IPS DF 6.9 (cell line): ENCODE measurements around the gene TMEM181.
A peak's percentile ranks its signal among the peaks of the same experiment; 100 is the strongest.
"Not testable (repeated sequence)": the region's sequence is repeated elsewhere in the genome, so short reads cannot be mapped to it uniquely, and the experiment has no call there.

Experiments
- DNase-seq: peaks from one replicate; pipeline ENCODE4 v3.0.0-alpha.2; 2013; ENCODE audit warnings: low read depth, low spot score
- H3K27ac ChIP-seq: one replicate; pipeline ENCODE4 v1.5.1; 2013; ENCODE audit warnings: low read length, control low read depth
- H3K27me3 ChIP-seq: 2 replicates; pipeline ENCODE4 v1.6.1; 2013; ENCODE audit warnings: mild to moderate bottlenecking, low read length; ENCODE audit not compliant: control insufficient read depth, insufficient read depth
- H3K36me3 ChIP-seq: 2 replicates; pipeline ENCODE4 v1.6.1; 2013; ENCODE audit warnings: low read length; ENCODE audit not compliant: control insufficient read depth, insufficient read depth
- H3K4me1 ChIP-seq: 2 replicates; pipeline ENCODE4 v1.6.1; 2013; ENCODE audit warnings: low read length; ENCODE audit not compliant: control insufficient read depth, insufficient read depth
- H3K4me3 ChIP-seq: 2 replicates; pipeline ENCODE4 v1.5.1; 2013; ENCODE audit warnings: mild to moderate bottlenecking, low read length
- H3K9me3 ChIP-seq: 2 replicates; pipeline ENCODE4 v1.6.1; 2013; ENCODE audit warnings: low read length, inconsistent platforms; ENCODE audit not compliant: control insufficient read depth, insufficient read depth
- WGBS: extraction: QIAGEN DNeasy Blood & Tissue Kit; methylation state at CpG from one replicate; pipeline ENCODE4 v1.1.7; 2013; ENCODE audit warnings: mixed read lengths, missing lambda C conversion rate; ENCODE audit not compliant: insufficient read length, insufficient coverage; 5-methylcytosine and 5-hydroxymethylcytosine counted together

TMEM181 gene

GRCh38 chr6:158595223-158595622 lies 35.3 kb downstream of the TMEM181 start:
- Histone ChIP-seq H3K4me3 (no peak overlapping the region), H3K36me3 (peaks cover 12% of the 10 kb centered on the region; the same call in 1 of the 2 replicates), H3K27ac (no peak overlapping the region), H3K27me3 (no peaks in the 10 kb centered on the region), H3K4me1 (no peaks in the 10 kb centered on the region), H3K9me3 (no peaks in the 10 kb centered on the region)
- DNase-seq: no peak
- WGBS: no CpG with 5 or more reads among the region's 5 CpGs

GRCh38 chr6:158596861-158597260 lies 37.0 kb downstream of the TMEM181 start:
- H3K4me1 ChIP-seq: no peaks in the 10 kb centered on the region
- no peaks in the 10 kb centered on the region for H3K9me3 ChIP-seq
- no peak for DNase-seq
- H3K27me3 ChIP-seq: no peaks in the 10 kb centered on the region
- no peak overlapping the region for H3K4me3 ChIP-seq
- no CpG with 5 or more reads among the region's 6 CpGs for WGBS
- H3K27ac ChIP-seq: no peak overlapping the region
- H3K36me3 ChIP-seq: peaks cover 7% of the 10 kb centered on the region; the same call in 1 of the 2 replicates

- no peak overlapping the region for H3K4me3 ChIP-seq
- H3K4me1 ChIP-seq: no peaks in the 10 kb centered on the region
- H3K9me3 ChIP-seq: no peaks in the 10 kb centered on the region
- H3K27me3 ChIP-seq: no peaks in the 10 kb centered on the region
- peaks cover 7% of the 10 kb centered on the region; the same call in 1 of the 2 replicates for H3K36me3 ChIP-seq
- WGBS: no CpG with 5 or more reads among the region's 4 CpGs
- H3K27ac ChIP-seq: no peak overlapping the region
- no peak for DNase-seq
Measured at GRCh38 chr6:158597565-158597964, 37.7 kb downstream of the TMEM181 start.

DNA sequence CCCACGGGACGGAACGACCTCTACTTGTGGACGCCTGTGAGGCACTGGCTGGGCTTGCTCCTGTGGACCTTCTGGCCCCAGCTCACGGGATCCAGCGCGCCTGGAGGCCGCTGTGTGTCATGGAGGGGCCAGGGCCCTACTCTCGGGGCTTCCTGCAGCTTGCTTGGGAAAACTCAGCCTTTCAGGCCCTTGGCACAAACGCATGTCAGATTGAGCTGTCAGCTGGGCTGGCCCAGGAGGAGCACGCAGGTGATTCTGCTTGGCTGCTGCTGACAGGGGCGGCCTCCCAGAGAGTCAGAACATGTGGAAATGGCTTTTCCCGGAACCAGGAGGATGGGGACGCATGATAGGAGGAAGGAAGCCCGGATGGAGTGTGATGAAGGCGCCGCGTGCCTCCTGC lies 39.7 kb downstream of the TMEM181 start:
- H3K4me3 ChIP-seq: no peak overlapping the region
- H3K27me3 ChIP-seq: no peaks in the 10 kb centered on the region
- H3K9me3 ChIP-seq: no peaks in the 10 kb centered on the region
- H3K4me1 ChIP-seq: no peaks in the 10 kb centered on the region
- no peak for DNase-seq
- no peak overlapping the region for H3K27ac ChIP-seq
- WGBS: no CpG with 5 or more reads among the region's 18 CpGs
- peaks cover 7% of the 10 kb centered on the region; the same call in 1 of the 2 replicates for H3K36me3 ChIP-seq

- Histone ChIP-seq H3K27me3 (no peaks in the 10 kb centered on the region), H3K9me3 (no peaks in the 10 kb centered on the region), H3K27ac (no peak overlapping the region), H3K4me3 (no peak overlapping the region), H3K36me3 (peaks cover 14% of the 10 kb centered on the region; the same call in 1 of the 2 replicates), H3K4me1 (no peaks in the 10 kb centered on the region)
- WGBS: no CpG with 5 or more reads among the region's 15 CpGs
- DNase-seq: no peak
Measured at GRCh38 chr6:158603261-158604047, 43.6 kb downstream of the TMEM181 start.

DNA sequence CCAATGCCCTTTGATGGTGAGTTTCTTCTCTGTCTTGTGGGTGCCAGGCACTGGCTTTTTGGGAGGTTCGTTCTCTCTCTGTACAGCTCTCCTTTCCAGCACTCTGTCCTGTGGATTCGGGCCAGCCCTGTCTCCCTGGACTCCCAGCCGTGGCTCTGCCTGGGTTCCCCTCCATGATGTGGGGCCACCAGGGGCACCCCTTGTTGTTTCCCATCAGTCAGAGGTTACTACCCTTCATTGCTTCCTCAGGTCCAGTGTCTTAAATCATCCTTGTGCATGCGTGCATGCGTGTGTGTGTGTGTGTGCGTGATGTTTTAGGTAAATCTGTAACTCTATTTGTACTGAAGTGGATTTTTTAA lies 44.1 kb downstream of the TMEM181 start:
- H3K27me3 ChIP-seq: no peaks in the 10 kb centered on the region
- H3K9me3 ChIP-seq: no peaks in the 10 kb centered on the region
- no peak overlapping the region for H3K27ac ChIP-seq
- no peak for DNase-seq
- no CpG with 5 or more reads among the region's 6 CpGs for WGBS
- H3K4me3 ChIP-seq: no peak overlapping the region
- H3K4me1 ChIP-seq: no peaks in the 10 kb centered on the region
- peaks cover 12% of the 10 kb centered on the region; the same call in 1 of the 2 replicates for H3K36me3 ChIP-seq

- no peak overlapping the region for H3K4me3 ChIP-seq
- H3K36me3 ChIP-seq: peaks cover 17% of the 10 kb centered on the region; the same call in 1 of the 2 replicates
- H3K9me3 ChIP-seq: no peaks in the 10 kb centered on the region
- no peaks in the 10 kb centered on the region for H3K27me3 ChIP-seq
- no peaks in the 10 kb centered on the region for H3K4me1 ChIP-seq
- no CpG with 5 or more reads among the region's 13 CpGs for WGBS
- no peak overlapping the region for H3K27ac ChIP-seq
- peak; percentile 58 for DNase-seq
Measured at GRCh38 chr6:158605266-158605878, 45.5 kb downstream of the TMEM181 start.

DNA sequence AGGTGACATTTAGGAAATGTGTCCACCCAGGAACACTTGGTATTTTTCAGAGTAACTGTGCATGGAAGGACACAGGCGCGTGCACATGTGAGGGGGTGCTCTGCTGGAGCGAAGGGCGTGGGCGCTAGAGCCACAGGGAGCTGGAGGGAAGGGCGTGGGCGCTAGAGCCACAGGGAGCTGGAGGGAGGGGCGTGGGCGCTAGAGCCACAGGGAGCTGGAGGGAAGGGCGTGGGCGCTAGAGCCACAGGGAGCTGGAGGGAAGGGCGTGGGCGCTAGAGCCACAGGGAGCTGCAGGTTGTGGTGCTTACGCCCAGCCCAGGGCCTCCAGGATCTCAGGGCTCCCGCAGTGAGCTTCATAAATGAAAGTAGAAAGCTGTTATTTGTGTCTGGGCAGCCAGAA lies 46.1 kb downstream of the TMEM181 start:
- H3K27ac ChIP-seq, H3K4me3 ChIP-seq, H3K4me1 ChIP-seq, H3K27me3 ChIP-seq, H3K9me3 ChIP-seq, DNase-seq: not testable (repeated sequence)
- WGBS: no CpG with 5 or more reads among the region's 15 CpGs
- H3K36me3 ChIP-seq: peaks cover 20% of the 10 kb centered on the region; the same call in 1 of the 2 replicates

DNA sequence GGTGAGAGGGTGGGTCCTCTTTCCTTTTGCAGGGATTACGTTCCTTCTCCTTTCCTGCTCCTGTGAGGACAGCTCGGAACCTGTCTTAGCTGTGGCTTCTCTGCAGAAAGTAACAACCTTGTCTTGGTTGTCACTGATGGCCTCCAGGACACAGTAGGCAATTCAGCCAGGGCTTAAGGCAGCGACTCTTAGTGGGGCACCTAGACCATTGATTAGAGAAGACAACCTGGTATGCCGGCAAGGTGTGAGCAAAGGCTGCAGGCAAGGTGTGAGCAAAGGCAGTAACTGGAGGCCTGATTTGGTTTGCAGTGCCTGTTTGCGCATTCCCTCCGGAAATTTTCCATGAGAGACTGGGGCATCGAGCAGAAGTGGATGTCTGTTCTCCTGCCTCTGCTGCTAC lies 47.0 kb downstream of the TMEM181 start:
- no CpG with 5 or more reads among the region's 7 CpGs for WGBS
- DNase-seq: no peak
- Histone ChIP-seq H3K4me1 (peaks cover 8% of the 10 kb centered on the region), H3K36me3 (peaks cover 20% of the 10 kb centered on the region; the same call in 1 of the 2 replicates), H3K27me3 (no peaks in the 10 kb centered on the region), H3K4me3 (no peak overlapping the region), H3K27ac (no peak overlapping the region), H3K9me3 (no peaks in the 10 kb centered on the region)

DNA sequence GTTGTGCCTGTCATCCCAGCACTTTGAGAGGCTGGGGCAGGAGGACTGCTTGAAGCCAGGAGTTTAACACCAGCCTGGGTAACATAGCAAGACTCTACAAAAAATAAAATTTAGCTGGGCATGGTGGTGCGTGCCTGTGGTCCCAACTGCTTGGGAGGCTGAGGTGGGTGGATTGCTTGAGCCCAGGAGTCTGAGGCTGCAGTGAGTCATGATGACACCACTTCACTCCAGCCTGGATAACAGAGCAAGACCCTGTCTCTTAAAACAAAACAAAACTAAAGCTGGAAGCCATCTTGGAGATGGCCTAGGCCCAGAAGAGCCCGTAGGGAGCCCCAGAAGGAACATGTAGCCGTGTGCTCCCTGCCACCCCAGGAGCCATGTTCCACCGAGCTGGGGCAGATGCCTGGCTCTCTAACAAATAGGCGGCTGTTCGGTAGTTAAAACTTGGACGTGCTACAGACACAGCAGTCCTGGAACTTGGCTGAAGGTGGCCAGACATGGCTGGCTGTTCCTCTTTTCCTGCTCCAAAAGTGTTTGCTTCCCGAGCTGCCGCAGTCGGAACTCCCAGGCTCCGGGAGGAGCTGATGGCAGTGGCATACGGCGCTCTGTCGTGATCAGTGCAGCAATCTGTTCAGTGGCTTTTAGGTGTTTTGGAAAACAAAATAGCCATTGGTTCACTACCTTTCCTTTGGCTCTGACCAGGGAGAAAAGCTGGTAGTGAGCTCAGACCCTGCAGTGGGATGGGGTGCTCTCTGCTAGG lies 47.7 kb downstream of the TMEM181 start:
- DNase-seq: no peak
- H3K27ac ChIP-seq: no peak overlapping the region
- peaks cover 8% of the 10 kb centered on the region for H3K4me1 ChIP-seq
- no CpG with 5 or more reads among the region's 14 CpGs for WGBS
- no peaks in the 10 kb centered on the region for H3K27me3 ChIP-seq
- H3K4me3 ChIP-seq: no peak overlapping the region
- H3K36me3 ChIP-seq: peaks cover 20% of the 10 kb centered on the region; the same call in 1 of the 2 replicates
- no peaks in the 10 kb centered on the region for H3K9me3 ChIP-seq
